Transverse colon (tissue), 4 donors: ENCODE measurements around the gene U2AF2. TPM values are rescaled to one million over a fixed set of nuclear protein-coding genes. Genes with fewer than 3 reads are reported as not detected.

Experiments used
- DNase-seq: peaks from one replicate; pipeline ENCODE4 v3.0.0-alpha.2; 2019
- H3K27ac ChIP-seq, 4 donors: fragments of 200-600 bp; sonication (generic); 2 replicates each; pipeline ENCODE4 v1.5.1; 2016 to 2018; ENCODE audit warnings: inconsistent platforms in 4 of 4
- H3K27me3 ChIP-seq: fragments of 200-600 bp; sonication (generic); 2 replicates; pipeline ENCODE4 v1.5.1; 2017; ENCODE audit warnings: inconsistent platforms
- H3K36me3 ChIP-seq, 4 donors: fragments of 200-600 bp; sonication (generic); 2 replicates each; pipeline ENCODE4 v1.5.1; 2017 to 2019; ENCODE audit warnings: inconsistent platforms in 4 of 4
- H3K4me1 ChIP-seq, 4 donors: fragments of 200-600 bp; sonication (generic); 2 replicates each; pipeline ENCODE4 v1.5.1; 2017 to 2020; ENCODE audit warnings: inconsistent platforms in 4 of 4
- H3K4me3 ChIP-seq, 4 donors: fragments of 200-600 bp; sonication (generic); 1 replicate in 1 of 4; 2 replicates in 3 of 4; pipeline versions ENCODE4 v1.5.1 to v1.6.1; 2017 to 2019; ENCODE audit warnings: inconsistent platforms in 4 of 4
- H3K9me3 ChIP-seq, 2 donors: fragments of 200-600 bp; sonication (generic); 2 replicates each; pipeline ENCODE4 v1.5.1; 2017 to 2019; ENCODE audit warnings: inconsistent platforms in 2 of 2
- CTCF ChIP-seq, 5 experiments: fragments of 200-600 bp in 3 of 5; fragments of 450-650 bp in 2 of 5; sonication (generic) in 3 of 5; IDR thresholded peaks; 1 replicate in 2 of 5; 2 replicates in 3 of 5; pipeline ENCODE4 v1.5.1; 2016 to 2017; ENCODE audit warnings: antibody characterized with exemption in 5 of 5, inconsistent platforms in 3 of 5, mild to moderate bottlenecking in 2 of 5, moderate library complexity in 1 of 5
- EP300 ChIP-seq: sonication (generic); formaldehyde crosslinking; IDR thresholded peaks from one replicate; pipeline ENCODE4 v1.6.1; 2017; ENCODE audit warnings: antibody characterized with exemption, low read depth
- POLR2A ChIP-seq: fragments of 450-650 bp; IDR thresholded peaks from one replicate; pipeline ENCODE4 v1.6.1; 2016; ENCODE audit warnings: antibody characterized with exemption, mild to moderate bottlenecking, moderate library complexity
- POLR2AphosphoS5 ChIP-seq, 3 donors: sonication (generic); formaldehyde crosslinking; IDR thresholded peaks; one replicate each; pipeline ENCODE4 v1.6.1; 2016; ENCODE audit warnings: antibody characterized with exemption in 3 of 3
- WGBS, 2 donors: methylation state at CpG; one replicate each; pipeline ENCODE4 v1.1.5; 2018; ENCODE audit warnings: low coverage in 1 of 2; 5-methylcytosine and 5-hydroxymethylcytosine counted together
- in situ Hi-C, 4 donors: fragments of 200-750 bp; cut with MboI; loops; one replicate each; pipeline versions ENCODE4 v1.15.0 to v1.15.1; 2017; ENCODE audit warnings: low sequenced_read_pairs in 3 of 4, low pct_ligation_motif_present in 1 of 4, low pct_unique_long_range_greater_than_20kb in 1 of 4
- intact Hi-C: fragments of 100-400 bp; cut with DNase I; formaldehyde crosslinking; loops from one replicate; pipeline ENCODE4 v1.15.1; 2023; ENCODE audit warnings: low total_unique reads
- total RNA-seq, 4 donors: library from RNA; depleted of rRNA; stranded (reverse); fragments of >200 nt; gene quantifications; one replicate each; pipeline ENCODE4 v1.1.0, GENCODE V29; 2016

U2AF2 gene
- total RNA-seq, 4 donors from 2014 or later, result 112 to 185 (median 130) TPM

DNA sequence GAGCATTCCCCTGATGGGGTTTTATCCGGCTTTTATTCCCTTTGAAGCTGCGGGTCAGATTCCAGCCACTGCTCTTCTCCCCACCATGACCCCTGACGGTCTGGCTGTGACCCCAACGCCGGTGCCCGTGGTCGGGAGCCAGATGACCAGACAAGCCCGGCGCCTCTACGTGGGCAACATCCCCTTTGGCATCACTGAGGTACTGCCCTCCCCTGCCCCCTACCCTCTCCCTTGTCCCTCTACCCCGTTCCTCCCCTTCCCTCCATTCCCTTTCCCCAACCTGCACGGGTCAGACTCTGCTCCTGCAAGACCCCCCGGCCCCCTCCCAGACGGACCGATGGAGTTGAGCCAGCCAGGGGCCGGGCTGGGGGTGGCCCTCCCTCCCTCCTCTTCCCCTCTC is 6.2 kb downstream of the U2AF2 start:
- Histone ChIP-seq H3K27me3 (no peaks in the 10 kb centered on the region), H3K36me3 (peaks cover 0 to 45% (median 22%) of the 10 kb centered on the region in 4 donors), H3K4me1 (peaks cover 29 to 37% (median 32%) of the 10 kb centered on the region in 4 donors), H3K27ac (no peak overlapping the region), H3K4me3 (no peak overlapping the region), H3K9me3 (no peaks in the 10 kb centered on the region)
- in situ Hi-C loops, result no loop called here
- no peak for DNase-seq
- intact Hi-C loops, result no loop called here
- WGBS, 2 donors, result 83% methylated on average over 16 of the region's 16 CpGs; no CpG with 5 or more reads in 1 of the 2 donors
- TF ChIP-seq POLR2AphosphoS5 (IDR thresholded peaks at IDR 0.05) (no peak), CTCF (IDR thresholded peaks at IDR 0.05) (no peak), EP300 (no peak), POLR2A (no peak)

- Histone ChIP-seq H3K9me3 (no peaks in the 10 kb centered on the region), H3K4me1 (peaks cover 21 to 29% (median 25%) of the 10 kb centered on the region in 4 donors), H3K27ac (no peak overlapping the region), H3K4me3 (no peak overlapping the region), H3K36me3 (peaks cover 0 to 52% (median 23%) of the 10 kb centered on the region in 4 donors), H3K27me3 (no peaks in the 10 kb centered on the region)
- no peak for DNase-seq
- in situ Hi-C loops, result no loop called here
- 67 to 72% methylated on average over 5 to 7 of the region's 7 CpGs for WGBS, 2 donors
- no peak for TF ChIP-seq CTCF (IDR thresholded peaks at IDR 0.05)
- no peak for TF ChIP-seq POLR2A
- TF ChIP-seq EP300, result no peak
- no peak for TF ChIP-seq POLR2AphosphoS5 (IDR thresholded peaks at IDR 0.05)
- intact Hi-C loops, result no loop called here
These were observed 7.0 kb downstream of the U2AF2 start for GRCh38 chr19:55661826-55662225.

GRCh38 chr19:55663846-55664536 is 9.2 kb downstream of the U2AF2 start:
- 88 to 100% methylated on average over 4 to 20 of the region's 20 CpGs for WGBS, 2 donors
- in situ Hi-C loops (no loop called here), intact Hi-C loops (no loop called here)
- peaks cover 0 to 62% (median 30%) of the 10 kb centered on the region in 4 donors for H3K36me3 ChIP-seq
- H3K27ac ChIP-seq, result no peak overlapping the region
- TF ChIP-seq CTCF (IDR thresholded peaks at IDR 0.05), result no peak
- no peak for TF ChIP-seq POLR2A
- no peak for TF ChIP-seq EP300
- no peak for TF ChIP-seq POLR2AphosphoS5 (IDR thresholded peaks at IDR 0.05)
- H3K4me3 ChIP-seq, result no peak overlapping the region
- no peaks in the 10 kb centered on the region for H3K27me3 ChIP-seq
- H3K9me3 ChIP-seq, result no peaks in the 10 kb centered on the region
- peaks cover under 1 to 10% (median 6%) of the 10 kb centered on the region in 4 donors for H3K4me1 ChIP-seq
- DNase-seq, result no peak

DNA sequence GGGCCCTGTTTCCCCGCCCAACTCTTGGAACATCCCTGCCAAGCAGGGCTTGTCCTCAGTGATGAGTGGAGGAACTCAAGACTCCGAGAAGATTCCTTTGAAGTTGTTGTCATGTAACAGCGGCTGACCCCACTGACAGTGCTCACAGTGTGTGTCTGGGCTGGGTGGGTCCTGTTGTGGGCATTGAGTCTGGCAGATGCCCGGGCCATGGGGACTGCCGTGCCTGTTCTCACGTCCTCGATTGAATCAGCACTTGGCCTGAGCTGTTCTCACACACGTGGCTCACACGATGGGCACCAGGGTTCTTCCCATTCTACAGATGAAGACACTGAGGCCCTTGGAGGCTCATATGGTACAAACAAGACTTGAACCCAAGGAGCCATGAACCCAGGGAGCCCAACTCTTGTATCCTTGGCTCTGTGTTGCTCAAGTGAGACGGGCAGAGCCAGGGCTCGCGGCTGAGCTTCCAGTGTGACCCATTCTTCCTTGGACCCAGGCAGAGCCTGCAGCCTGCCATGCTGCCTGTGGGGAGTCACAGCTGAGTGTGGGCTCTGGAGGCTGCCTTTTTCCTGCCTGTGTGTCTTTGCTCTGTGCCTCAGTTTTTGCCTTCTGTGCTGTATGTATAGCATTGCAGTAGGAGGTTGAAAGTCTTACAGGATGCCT is 11.6 kb downstream of the U2AF2 start:
- peaks cover 0 to 5% (median 1%) of the 10 kb centered on the region in 4 donors for H3K4me1 ChIP-seq
- no peak for DNase-seq
- 87% methylated on average over 12 of the region's 12 CpGs; no CpG with 5 or more reads in 1 of the 2 donors for WGBS, 2 donors

More for the DNA sequence above, 11.6 kb downstream of the U2AF2 start:
- intact Hi-C loops, result no loop called here
- in situ Hi-C loops, result no loop called here
- H3K36me3 ChIP-seq, result peaks cover 0 to 68% (median 35%) of the 10 kb centered on the region in 4 donors
- no peak for TF ChIP-seq POLR2A
- no peak for TF ChIP-seq CTCF (IDR thresholded peaks at IDR 0.05)
- no peak for TF ChIP-seq EP300
- TF ChIP-seq POLR2AphosphoS5 (IDR thresholded peaks at IDR 0.05), result no peak
- H3K4me3 ChIP-seq, result no peak overlapping the region
- no peaks in the 10 kb centered on the region for H3K27me3 ChIP-seq
- H3K27ac ChIP-seq, result no peak overlapping the region
- no peaks in the 10 kb centered on the region for H3K9me3 ChIP-seq
